H9 (cell line): ENCODE measurements around the gene ITPKB. TPM values are rescaled to one million over a fixed set of nuclear protein-coding genes. Genes with fewer than 3 reads are reported as not detected.
A peak's percentile ranks its signal among the peaks of the same experiment; 100 is the strongest.

Experiments used
- DNase-seq: peaks from one replicate; pipeline ENCODE4 v3.0.0-alpha.2; 2017
- H2AFZ ChIP-seq: one replicate; pipeline ENCODE4 v1.6.1; 2013; ENCODE audit warnings: mild to moderate bottlenecking, low read length, control low read depth, moderate library complexity
- H2AK5ac ChIP-seq: 2 replicates; pipeline ENCODE4 v1.6.1; 2013; ENCODE audit warnings: low read length, control low read depth, mixed read lengths; ENCODE audit not compliant: insufficient read length
- H2BK120ac ChIP-seq: one replicate; pipeline ENCODE4 v1.6.1; 2013; ENCODE audit warnings: low read depth, mild to moderate bottlenecking, low read length, control low read depth, inconsistent platforms; ENCODE audit not compliant: poor library complexity, severe bottlenecking
- H2BK12ac ChIP-seq: 2 replicates; pipeline ENCODE4 v1.6.1; 2013; ENCODE audit warnings: low read length, control low read depth, mixed read lengths, low read depth; ENCODE audit not compliant: insufficient read length
- H2BK15ac ChIP-seq: 2 replicates; pipeline ENCODE4 v1.6.1; 2013; ENCODE audit warnings: low read depth, low read length, control low read depth
- H2BK20ac ChIP-seq: one replicate; pipeline ENCODE4 v1.6.1; 2013; ENCODE audit warnings: low read depth, mild to moderate bottlenecking, low read length, control low read depth, inconsistent platforms; ENCODE audit not compliant: poor library complexity, severe bottlenecking
- H2BK5ac ChIP-seq: 2 replicates; pipeline ENCODE4 v1.6.1; 2013; ENCODE audit warnings: low read length, control low read depth, mixed read lengths; ENCODE audit not compliant: insufficient read length
- H3K14ac ChIP-seq: 2 replicates; pipeline ENCODE4 v1.6.1; 2013; ENCODE audit warnings: low read length, control low read depth; ENCODE audit not compliant: insufficient read depth
- H3K18ac ChIP-seq: 2 replicates; pipeline ENCODE4 v1.6.1; 2013; ENCODE audit warnings: low read depth, mild to moderate bottlenecking, mixed read lengths, low read length, control low read depth; ENCODE audit not compliant: insufficient read length
- H3K23ac ChIP-seq: 2 replicates; pipeline ENCODE4 v1.6.1; 2013; ENCODE audit warnings: low read length, control low read depth, mixed read lengths, low read depth; ENCODE audit not compliant: insufficient read length
- H3K23me2 ChIP-seq: 2 replicates; pipeline ENCODE4 v1.6.1; 2013; ENCODE audit warnings: low read depth, mild to moderate bottlenecking, mixed read lengths, low read length, control low read depth; ENCODE audit not compliant: insufficient read length, poor library complexity, severe bottlenecking
- H3K27ac ChIP-seq: 2 replicates; pipeline ENCODE4 v1.5.1; 2013; ENCODE audit warnings: low read length, control low read depth, mixed read lengths, low read depth; ENCODE audit not compliant: insufficient read length
- H3K27me3 ChIP-seq: 2 replicates; pipeline ENCODE4 v1.6.1; 2013; ENCODE audit warnings: low read length, control low read depth, inconsistent platforms; ENCODE audit not compliant: insufficient read depth
- H3K4ac ChIP-seq: 2 replicates; pipeline ENCODE4 v1.6.1; 2013; ENCODE audit warnings: low read depth, mild to moderate bottlenecking, control low read depth, inconsistent platforms, low read length, moderate library complexity
- H3K4me1 ChIP-seq: 2 replicates; pipeline ENCODE4 v1.6.1; 2013; ENCODE audit warnings: low read length, control low read depth, inconsistent platforms; ENCODE audit not compliant: insufficient read depth
- H3K4me2 ChIP-seq: 2 replicates; pipeline ENCODE4 v1.6.1; 2013; ENCODE audit warnings: low read length, control low read depth, mixed read lengths; ENCODE audit not compliant: insufficient read length, insufficient read depth
- H3K56ac ChIP-seq: 2 replicates; pipeline ENCODE4 v1.6.1; 2013; ENCODE audit warnings: low read depth, mild to moderate bottlenecking, mixed read lengths, low read length, control low read depth; ENCODE audit not compliant: insufficient read length
- H3K79me1 ChIP-seq: 2 replicates; pipeline ENCODE4 v1.6.1; 2013; ENCODE audit warnings: low read depth, mild to moderate bottlenecking, moderate library complexity, low read length, control low read depth, inconsistent platforms; ENCODE audit not compliant: insufficient read depth, poor library complexity, severe bottlenecking
- H3K79me2 ChIP-seq: 2 replicates; pipeline ENCODE4 v1.6.1; 2013; ENCODE audit warnings: low read length, control low read depth, inconsistent platforms; ENCODE audit not compliant: insufficient read depth
- H3K9ac ChIP-seq: 2 replicates; pipeline ENCODE4 v1.6.1; 2013; ENCODE audit warnings: low read length, control low read depth, mixed read lengths; ENCODE audit not compliant: insufficient read length; ENCODE audit errors: extremely low read depth
- H3K9me3 ChIP-seq: one replicate; pipeline ENCODE4 v1.6.1; 2013; ENCODE audit warnings: low read depth, low read length, inconsistent platforms; ENCODE audit not compliant: control insufficient read depth
- H3T11ph ChIP-seq: one replicate; pipeline ENCODE4 v1.6.1; 2013; ENCODE audit warnings: mild to moderate bottlenecking, low read length, control low read depth, inconsistent platforms
- H4K20me1 ChIP-seq: one replicate; pipeline ENCODE4 v1.6.1; 2013; ENCODE audit not compliant: control insufficient read depth, insufficient read length, insufficient read depth
- H4K5ac ChIP-seq: 2 replicates; pipeline ENCODE4 v1.6.1; 2013; ENCODE audit warnings: low read depth, mild to moderate bottlenecking, mixed read lengths, low read length, control low read depth; ENCODE audit not compliant: insufficient read length
- H4K8ac ChIP-seq: replicated peaks from 2 replicates; pipeline ENCODE4 v1.6.1; 2013; ENCODE audit warnings: low read length, control low read depth, mixed read lengths, low read depth; ENCODE audit not compliant: insufficient read length
- H4K91ac ChIP-seq: 2 replicates; pipeline ENCODE4 v1.6.1; 2013; ENCODE audit warnings: low read depth, mild to moderate bottlenecking, moderate library complexity, mixed read lengths, low read length, control low read depth; ENCODE audit not compliant: insufficient read length
- H3K27ac Mint-ChIP-seq, 3 experiments: 2 replicates in 2 of 3; 3 replicates in 1 of 3; pipeline ENCODE4 v1.8.0; 2020 to 2021; ENCODE audit warnings: mixed read lengths in 3 of 3, mild to moderate bottlenecking in 1 of 3, moderate library complexity in 1 of 3
- H3K27me3 Mint-ChIP-seq: 2 replicates; pipeline ENCODE4 v1.8.0; 2021; ENCODE audit warnings: low read depth, mild to moderate bottlenecking, moderate library complexity, mixed read lengths
- H3K36me3 Mint-ChIP-seq, 3 experiments: 2 replicates in 2 of 3; 3 replicates in 1 of 3; pipeline ENCODE4 v1.8.0; 2020 to 2021; ENCODE audit warnings: low read depth in 3 of 3, mixed read lengths in 3 of 3; ENCODE audit not compliant: insufficient read depth in 1 of 3
- H3K4me1 Mint-ChIP-seq, 2 experiments: 2 replicates each; pipeline ENCODE4 v1.8.0; 2020; ENCODE audit warnings: mixed read lengths in 2 of 2
- H3K4me3 Mint-ChIP-seq, 2 experiments: 2 replicates in 1 of 2; 3 replicates in 1 of 2; pipeline ENCODE4 v1.8.0; 2020 to 2021; ENCODE audit warnings: mild to moderate bottlenecking in 2 of 2, mixed read lengths in 2 of 2, moderate library complexity in 1 of 2
- H3K9me3 Mint-ChIP-seq, 2 experiments: 2 replicates in 1 of 2; 3 replicates in 1 of 2; pipeline ENCODE4 v1.8.0; 2020; ENCODE audit warnings: mild to moderate bottlenecking in 2 of 2, mixed read lengths in 2 of 2, moderate library complexity in 1 of 2
- WGBS: extraction: QIAGEN DNeasy Blood & Tissue Kit; methylation state at CpG from one replicate; pipeline ENCODE4 v1.1.7; 2013; ENCODE audit warnings: missing lambda C conversion rate, low lambda C conversion rate, mixed read lengths; ENCODE audit not compliant: insufficient read length; ENCODE audit errors: extremely low coverage; 5-methylcytosine and 5-hydroxymethylcytosine counted together
- total RNA-seq: library from RNA; stranded (reverse); gene quantifications from 2 replicates; pipeline ENCODE4 v1.2.1, GENCODE V29; 2021
- TF ChIP-seq, protein P1 (sequence below): fragments of 200-600 bp; sonication (generic); conservative IDR thresholded peaks from 3 replicates; pipeline ENCODE4 v1.8.0; 2021; ENCODE audit warnings: antibody characterized with exemption, mild to moderate bottlenecking

Gene ITPKB
- total RNA-seq, 1 experiment from 2014 or later = 3.8 TPM

DNA sequence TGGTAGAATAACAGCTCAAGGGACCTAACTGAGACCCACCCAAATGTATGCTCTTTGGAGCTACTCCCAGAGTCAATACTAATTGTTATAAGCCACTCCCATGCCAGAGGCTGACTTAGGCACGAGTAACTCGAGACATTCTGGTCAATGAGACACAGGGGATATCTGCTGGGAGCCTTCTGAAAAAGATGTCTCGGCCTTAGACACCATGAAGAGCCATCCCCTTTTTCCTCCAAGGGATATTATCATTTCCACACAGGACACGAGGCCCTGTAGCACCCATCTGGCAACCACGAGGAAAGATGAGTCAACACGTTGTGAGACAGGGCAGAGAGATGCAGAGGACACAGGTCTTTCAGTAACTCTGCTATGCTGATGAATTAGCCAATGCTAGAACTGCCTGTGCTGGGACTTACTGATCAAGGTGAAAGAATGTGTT is 30.7 kb downstream of the ITPKB start:
- H3K4me1 Mint-ChIP-seq = peaks cover 22 to 27% of the 10 kb centered on the region in 2 experiments
- Histone ChIP-seq H3K9me3 (no peaks in the 10 kb centered on the region), H2BK15ac (no peak overlapping the region), H2BK20ac (no peak overlapping the region), H2BK120ac (no peak overlapping the region), H3K4me1 (peaks cover 3% of the 10 kb centered on the region; the same call in 1 of the 2 replicates), H4K8ac (no peak overlapping the region), H2AFZ (no peak overlapping the region), H2AK5ac (no peak overlapping the region), H3K23ac (no peak overlapping the region), H3K14ac (no peak overlapping the region), H4K91ac (no peak overlapping the region), H3K27ac (no peak overlapping the region), H2BK12ac (no peak overlapping the region), H3K4ac (no peak overlapping the region), H3K9ac (no peak overlapping the region), H3K18ac (no peak overlapping the region), H3K27me3 (no peaks in the 10 kb centered on the region), H3K4me2 (no peak overlapping the region), H4K20me1 (no peaks in the 10 kb centered on the region), H3K79me1 (no peaks in the 10 kb centered on the region), H2BK5ac (no peak overlapping the region), H3K23me2 (peaks cover 2% of the 10 kb centered on the region), H3K56ac (no peak overlapping the region), H3K79me2 (no peaks in the 10 kb centered on the region), H3T11ph (no peak overlapping the region), H4K5ac (no peak overlapping the region)
- no peak overlapping the region for H3K4me3 Mint-ChIP-seq
- TF ChIP-seq, protein P1, sequence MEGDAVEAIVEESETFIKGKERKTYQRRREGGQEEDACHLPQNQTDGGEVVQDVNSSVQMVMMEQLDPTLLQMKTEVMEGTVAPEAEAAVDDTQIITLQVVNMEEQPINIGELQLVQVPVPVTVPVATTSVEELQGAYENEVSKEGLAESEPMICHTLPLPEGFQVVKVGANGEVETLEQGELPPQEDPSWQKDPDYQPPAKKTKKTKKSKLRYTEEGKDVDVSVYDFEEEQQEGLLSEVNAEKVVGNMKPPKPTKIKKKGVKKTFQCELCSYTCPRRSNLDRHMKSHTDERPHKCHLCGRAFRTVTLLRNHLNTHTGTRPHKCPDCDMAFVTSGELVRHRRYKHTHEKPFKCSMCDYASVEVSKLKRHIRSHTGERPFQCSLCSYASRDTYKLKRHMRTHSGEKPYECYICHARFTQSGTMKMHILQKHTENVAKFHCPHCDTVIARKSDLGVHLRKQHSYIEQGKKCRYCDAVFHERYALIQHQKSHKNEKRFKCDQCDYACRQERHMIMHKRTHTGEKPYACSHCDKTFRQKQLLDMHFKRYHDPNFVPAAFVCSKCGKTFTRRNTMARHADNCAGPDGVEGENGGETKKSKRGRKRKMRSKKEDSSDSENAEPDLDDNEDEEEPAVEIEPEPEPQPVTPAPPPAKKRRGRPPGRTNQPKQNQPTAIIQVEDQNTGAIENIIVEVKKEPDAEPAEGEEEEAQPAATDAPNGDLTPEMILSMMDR = no peak
- H3K27me3 Mint-ChIP-seq = no peaks in the 10 kb centered on the region; the same call in 1 of the 2 replicates
- H3K27ac Mint-ChIP-seq = peak overlapping the region in 1 of 3 experiments; percentile 86; a peak in 1 of 7 replicates
- no CpG with 5 or more reads among the region's 6 CpGs for WGBS
- H3K36me3 Mint-ChIP-seq = no peaks in the 10 kb centered on the region
- no peak for DNase-seq
- no peaks in the 10 kb centered on the region for H3K9me3 Mint-ChIP-seq
